Measurements from ENCODE around the gene GLIS1.
A peak's percentile ranks its signal among the peaks of the same experiment; 100 is the strongest.

The GLIS1 gene

DNA sequence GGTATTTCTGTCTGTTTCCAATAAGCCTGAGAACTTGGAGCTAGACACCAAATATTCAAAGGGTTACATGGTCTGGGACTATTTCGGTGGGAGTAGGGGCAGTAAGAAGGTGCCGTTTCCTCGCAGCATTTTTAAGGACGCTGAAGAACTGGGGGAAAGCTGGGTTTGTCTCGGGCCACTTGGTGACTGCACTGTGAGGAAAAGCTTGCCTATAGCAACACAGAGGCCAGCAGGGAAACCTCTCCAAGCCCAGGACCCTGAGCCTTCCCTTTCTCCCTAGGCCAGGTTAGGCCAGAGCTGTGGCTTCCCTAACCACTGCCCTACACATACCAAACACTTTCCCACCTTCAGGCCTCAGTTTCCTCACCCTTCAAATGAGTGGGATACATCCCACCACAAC, 3.3 kb downstream of the GLIS1 start:
- no peak for DNase-seq

DNA sequence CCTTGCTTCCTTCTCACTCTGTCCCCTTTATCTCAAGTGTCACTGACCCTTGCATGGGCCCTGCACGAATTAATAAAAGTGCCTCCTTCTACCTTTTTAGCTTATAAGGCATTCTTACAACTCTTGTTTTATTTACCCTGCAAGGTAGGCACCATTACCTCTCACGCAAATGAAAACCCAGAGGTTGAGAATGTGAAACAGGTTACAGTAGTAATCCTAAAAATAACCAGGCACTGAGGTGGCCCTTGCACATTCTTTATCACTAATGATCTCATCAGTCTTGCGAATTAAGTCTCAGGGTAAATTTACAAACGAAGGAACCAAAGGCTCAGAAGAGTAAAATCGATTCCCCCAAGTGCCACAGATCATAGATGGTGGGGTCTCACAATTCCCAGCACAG, 3.7 kb downstream of the GLIS1 start:
- DNase-seq, result no peak

GRCh38 chr1:53734650-53735211, 4.2 kb downstream of the GLIS1 start:
- DNase-seq, result no peak

GRCh38 chr1:53733975-53734649, 4.9 kb downstream of the GLIS1 start:
- DNase-seq, result no peak

DNA sequence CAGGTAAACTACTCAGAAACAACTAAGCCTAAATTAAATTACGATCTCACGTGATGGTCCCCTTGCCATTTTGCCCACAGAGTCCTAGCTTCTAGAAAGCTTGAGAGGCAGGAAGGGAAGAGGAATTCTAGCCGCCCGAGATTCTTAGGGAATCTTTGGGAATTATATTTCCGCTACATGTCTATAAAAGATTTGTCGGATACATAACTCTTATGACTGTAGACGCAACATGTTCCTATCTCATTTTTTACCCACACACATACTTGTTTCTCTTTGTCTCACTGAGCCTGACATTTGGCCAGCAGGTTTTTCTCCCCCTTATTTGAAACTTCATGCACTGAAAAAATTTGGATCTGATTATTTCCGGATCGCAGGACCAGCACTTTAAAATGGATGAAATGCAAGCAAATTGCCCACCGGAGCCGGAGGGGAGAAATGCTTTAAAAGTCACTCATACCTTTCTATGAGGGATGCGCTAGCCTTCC, 5.5 kb downstream of the GLIS1 start:
- no peak for DNase-seq

GRCh38 chr1:53732912-53733317, 6.0 kb downstream of the GLIS1 start:
- DNase-seq, result no peak

GRCh38 chr1:53732409-53732808, 6.6 kb downstream of the GLIS1 start:
- DNase-seq, result no peak

DNA sequence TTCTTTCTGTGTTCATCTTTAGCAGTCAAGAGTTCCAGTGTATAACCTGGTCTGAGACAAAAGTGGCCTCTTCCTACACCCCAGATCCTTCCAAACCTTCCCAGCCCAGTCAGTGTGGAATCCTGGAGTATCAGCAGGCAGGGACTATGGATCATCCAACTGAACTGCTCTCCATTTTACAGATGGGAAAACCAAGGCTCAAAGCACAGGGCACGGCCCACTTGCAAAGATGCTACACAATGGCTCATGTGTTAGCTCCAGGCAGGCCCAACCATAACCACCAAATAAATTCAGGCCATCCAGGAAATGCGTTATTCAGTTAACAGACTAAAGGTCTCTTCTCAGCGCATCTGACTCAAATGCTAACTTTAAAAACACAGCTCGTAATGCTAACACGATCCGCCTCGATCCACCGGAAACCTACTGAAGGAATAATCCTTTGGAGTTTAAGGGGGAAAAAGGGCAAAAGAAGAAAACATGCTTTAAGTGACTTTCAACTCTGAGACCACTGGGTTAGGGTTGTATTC, 7.1 kb downstream of the GLIS1 start:
- no peak for DNase-seq

GRCh38 chr1:53731043-53731600, 7.8 kb downstream of the GLIS1 start:
- DNase-seq, result no peak

- DNase-seq, result no peak
These were observed 8.6 kb downstream of the GLIS1 start for GRCh38 chr1:53730224-53730865.

DNA sequence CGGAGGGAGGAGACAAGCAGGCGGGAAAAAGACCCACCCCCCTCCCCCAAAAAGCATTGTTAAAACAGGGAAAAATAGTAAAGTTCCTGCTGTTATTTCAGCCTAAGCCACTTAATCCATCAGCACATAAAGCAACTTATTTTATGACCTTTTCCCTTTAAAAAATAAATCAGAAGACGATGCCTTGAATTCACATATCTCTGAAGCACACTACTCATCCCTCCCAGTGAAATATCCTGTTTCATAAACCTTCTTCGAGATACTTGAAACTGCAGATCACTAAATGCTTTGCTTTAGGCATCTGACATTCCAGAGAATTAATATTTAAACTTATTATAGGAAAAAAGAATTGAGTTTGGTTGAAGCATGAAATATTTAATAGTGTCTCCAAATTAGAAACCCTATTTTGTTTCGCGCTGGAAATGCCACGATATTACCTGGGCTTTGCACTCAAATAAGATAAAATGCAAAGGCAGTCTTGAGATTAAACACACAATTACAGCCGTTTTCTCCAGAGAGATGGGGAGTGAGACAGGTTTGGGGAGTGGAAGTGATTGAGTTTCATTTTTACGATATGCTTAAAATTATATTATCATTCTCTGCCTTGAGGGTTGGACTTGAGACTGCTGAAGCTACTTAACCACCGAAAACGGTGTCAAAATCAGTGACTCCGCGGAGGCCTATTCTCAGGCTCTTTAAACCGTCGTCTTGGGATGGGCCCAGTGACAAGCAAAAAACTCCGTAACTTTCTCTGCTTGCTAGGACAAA, 9.3 kb downstream of the GLIS1 start:
- DNase-seq, result no peak

- no peak for DNase-seq
These were observed 10.1 kb downstream of the GLIS1 start for GRCh38 chr1:53728702-53729455.

- no peak for DNase-seq
These were observed 10.8 kb downstream of the GLIS1 start for GRCh38 chr1:53728196-53728595.

GRCh38 chr1:53727461-53728092, 11.4 kb downstream of the GLIS1 start:
- DNase-seq, result no peak

GRCh38 chr1:53726009-53726600, 12.9 kb downstream of the GLIS1 start:
- DNase-seq, result no peak

- DNase-seq, result peak in 1 of 2 experiments; percentile 3
These were observed 13.7 kb downstream of the GLIS1 start for GRCh38 chr1:53725238-53725689.

DNA sequence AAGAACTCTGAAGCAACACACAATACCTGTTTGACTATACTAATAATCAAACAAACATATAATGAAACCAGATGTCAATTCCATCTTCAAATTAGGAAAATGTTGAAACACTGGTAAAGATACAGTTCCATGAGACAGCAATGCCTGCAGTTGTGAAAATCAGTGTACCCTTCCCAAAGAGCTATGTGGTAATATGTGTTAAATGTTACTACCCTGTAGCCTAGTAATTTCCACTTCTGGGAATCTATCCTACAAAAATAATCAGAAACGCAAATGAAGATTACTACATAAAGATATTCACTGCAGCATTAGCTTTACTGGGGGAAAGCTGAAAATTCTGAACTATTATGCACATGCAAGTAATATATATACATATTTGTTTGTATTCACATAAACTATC, 16.9 kb downstream of the GLIS1 start:
- no peak for DNase-seq

- no peak for DNase-seq
These were observed 17.9 kb downstream of the GLIS1 start for GRCh38 chr1:53721088-53721487.

DNA sequence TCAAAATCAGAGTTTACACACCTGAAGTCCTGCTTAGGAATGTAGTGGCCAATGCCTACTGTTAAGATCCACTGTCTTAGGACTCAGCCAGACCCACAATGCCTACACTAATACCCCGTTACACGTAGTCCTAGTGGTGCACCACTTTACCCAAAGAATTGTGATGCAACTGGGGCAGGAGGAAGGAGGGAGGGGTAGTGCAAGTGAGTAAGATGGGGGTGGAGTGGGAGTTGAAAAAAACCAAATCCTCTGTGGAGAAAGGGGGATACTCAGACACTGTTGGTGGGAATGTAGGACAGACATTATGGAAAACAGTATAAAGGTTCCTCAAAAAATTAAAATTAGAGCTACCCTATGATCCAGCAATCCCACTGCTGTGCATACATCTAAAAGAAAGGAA, 19.5 kb downstream of the GLIS1 start:
- no peak for DNase-seq

- DNase-seq, result no peak
These were observed 20.5 kb downstream of the GLIS1 start for GRCh38 chr1:53718443-53718842.
